HG02678 (cell line): ENCODE measurements around the gene BCORL1.
A peak's percentile ranks its signal among the peaks of the same experiment; 100 is the strongest.

ENCODE experiments used
- ATAC-seq: cut with Tn5 transposase; IDR thresholded peaks from one replicate; pipeline ENCODE4 v1.9.1; 2021; ENCODE audit warnings: mild to moderate bottlenecking, moderate library complexity; ENCODE audit not compliant: unreplicated experiment

BCORL1 gene

GRCh38 chrX:130086447-130087206 is 104.2 kb downstream of the BCORL1 start:
- peak; percentile 45 for ATAC-seq

GRCh38 chrX:130090364-130090763 is 107.9 kb downstream of the BCORL1 start:
- no peak for ATAC-seq

GRCh38 chrX:130091980-130092522 is 109.6 kb downstream of the BCORL1 start:
- peak; percentile 99 for ATAC-seq

DNA sequence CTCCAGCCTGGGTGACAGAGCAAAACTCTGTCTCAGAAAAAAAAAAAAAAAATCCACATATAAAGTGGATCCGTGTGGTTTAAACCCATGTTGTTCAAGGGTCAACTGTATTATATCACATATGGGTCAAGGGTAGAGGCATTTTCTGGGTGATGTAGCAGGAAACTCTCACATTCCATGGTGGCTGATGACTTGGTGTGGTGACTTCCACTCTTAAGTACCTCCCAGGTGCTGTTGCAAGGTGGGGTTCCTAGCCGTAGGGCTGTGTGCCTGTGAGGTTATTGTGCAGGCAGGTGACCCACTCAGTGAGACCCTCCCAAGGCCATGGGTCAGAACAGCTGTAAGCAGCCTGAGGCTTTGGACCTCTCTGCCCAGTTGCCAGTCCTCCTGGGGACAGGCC is 110.8 kb downstream of the BCORL1 start:
- no peak for ATAC-seq

DNA sequence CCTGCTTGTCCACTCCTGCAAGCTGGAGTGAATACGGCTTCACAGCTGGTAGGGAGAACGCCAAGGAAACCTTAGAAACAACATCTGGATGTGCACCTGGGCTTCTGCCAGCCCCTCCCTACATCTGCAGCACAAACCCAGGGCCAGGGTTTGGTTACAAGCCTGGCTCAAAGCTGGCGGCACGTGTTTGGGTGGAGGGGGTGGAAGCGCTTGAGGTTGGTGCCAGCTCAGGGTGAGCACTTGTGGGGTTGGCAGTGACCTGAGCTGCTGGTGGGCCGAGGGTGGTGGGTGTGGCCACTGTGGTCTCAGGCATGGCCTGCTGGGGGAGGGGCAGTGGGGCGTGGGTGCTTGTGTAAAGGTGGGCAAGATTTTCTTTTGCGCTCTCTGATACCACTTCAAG is 112.3 kb downstream of the BCORL1 start:
- no peak for ATAC-seq

DNA sequence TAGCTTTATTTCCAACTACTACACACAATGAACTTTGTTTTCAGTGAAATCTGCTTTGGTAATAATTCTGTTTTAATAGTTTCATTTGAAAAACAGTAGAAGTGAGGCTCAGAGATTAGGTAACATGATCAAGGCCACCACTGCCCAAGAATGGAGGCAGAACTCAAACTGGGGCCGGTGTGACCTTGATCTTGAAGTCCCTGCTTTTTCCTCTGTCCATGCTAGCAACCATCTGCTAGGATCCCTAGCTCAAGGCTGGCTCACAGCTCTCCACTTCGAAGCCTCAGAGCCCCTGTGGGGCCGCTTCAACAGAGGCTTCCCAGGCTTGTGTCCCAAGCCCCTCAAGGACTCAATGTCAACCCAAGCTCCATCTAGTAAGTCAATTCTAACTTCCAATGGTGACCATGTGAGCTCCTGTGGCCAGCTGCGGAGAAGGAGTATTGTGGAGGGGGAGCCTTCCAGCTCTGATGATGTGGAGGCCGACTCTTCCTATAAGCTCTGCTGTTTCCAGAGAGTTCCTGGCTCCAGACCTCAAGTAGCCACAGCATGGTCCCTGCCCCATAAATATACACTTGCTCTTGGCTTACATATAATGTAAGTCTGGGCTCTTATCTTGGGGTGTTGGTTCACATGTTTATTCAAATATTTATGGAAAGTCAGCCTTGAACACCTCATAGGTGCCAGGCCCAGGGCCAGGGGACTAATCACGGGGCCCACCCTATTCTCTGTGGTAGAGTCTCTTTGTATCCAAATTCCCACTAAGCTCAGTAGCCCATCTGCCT is 113.0 kb downstream of the BCORL1 start:
- ATAC-seq = no peak

- no peak for ATAC-seq
Observed at GRCh38 chrX:130097507-130098209, 115.2 kb downstream of the BCORL1 start.

- no peak for ATAC-seq
Observed at GRCh38 chrX:130098210-130098552, 115.7 kb downstream of the BCORL1 start.

DNA sequence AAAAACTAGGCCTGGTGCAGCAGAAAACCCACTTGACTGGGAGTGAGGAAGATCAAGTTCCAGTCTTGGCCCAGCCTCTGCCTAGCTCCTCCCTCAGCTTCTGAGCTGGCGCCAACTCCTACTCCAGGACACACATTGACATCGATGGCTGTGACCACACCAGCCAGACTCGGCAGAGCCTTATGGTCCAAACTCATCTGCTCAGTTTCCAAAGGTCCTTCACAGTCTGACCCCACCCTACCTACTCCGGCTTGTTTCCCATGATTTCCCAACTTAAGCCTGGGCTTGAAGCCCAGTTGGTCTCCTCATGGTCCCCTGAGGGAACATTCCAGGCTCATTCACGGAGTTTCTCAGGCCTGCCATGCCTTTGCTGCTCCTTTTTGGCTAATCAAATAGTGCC is 117.7 kb downstream of the BCORL1 start:
- no peak for ATAC-seq

DNA sequence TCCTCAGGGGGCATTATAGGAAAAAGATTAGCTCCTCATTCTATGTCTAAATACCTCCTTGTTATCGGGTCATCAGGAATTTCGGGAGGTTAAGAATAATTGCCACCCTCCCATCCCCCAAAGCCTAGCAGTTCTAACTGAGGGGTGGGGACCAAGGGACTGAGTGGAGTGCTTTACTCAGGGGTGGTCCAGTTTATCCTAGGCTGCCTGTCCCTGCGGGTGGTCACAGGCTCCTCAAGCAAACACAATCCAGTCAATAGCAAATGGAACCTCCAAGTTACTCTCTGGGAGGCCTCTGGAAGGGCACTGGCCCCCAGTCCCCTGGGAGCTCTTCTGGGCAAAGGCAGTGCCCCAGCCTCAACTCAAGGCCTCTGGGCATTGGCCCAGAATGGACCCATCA is 121.2 kb downstream of the BCORL1 start:
- no peak for ATAC-seq

DNA sequence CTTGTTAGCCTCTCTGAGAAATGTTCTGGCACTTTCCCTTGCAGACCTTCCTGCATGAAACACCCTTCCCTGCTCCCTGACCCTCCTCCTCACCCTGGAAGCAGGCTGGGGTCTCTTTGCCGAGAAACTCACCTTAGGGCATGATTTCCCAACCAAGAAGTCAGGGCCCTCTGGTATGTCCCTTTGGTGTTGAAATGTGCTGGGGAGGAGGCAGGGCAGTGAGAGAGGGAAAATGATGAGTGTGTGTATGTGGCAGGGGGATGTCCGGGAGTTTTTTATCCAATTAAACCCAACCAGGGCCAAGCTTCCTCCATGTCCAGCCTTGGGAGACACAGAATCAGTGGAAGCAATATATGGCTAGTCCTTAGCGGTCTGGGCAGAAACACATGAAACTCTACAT is 122.8 kb downstream of the BCORL1 start:
- no peak for ATAC-seq

GRCh38 chrX:130106071-130106470 is 123.6 kb downstream of the BCORL1 start:
- no peak for ATAC-seq
